HCT116 (cell line): ENCODE data around the gene GKN1. TPM values are rescaled to one million over a fixed set of nuclear protein-coding genes. Genes with fewer than 3 reads are reported as not detected.

Experiments used
- ATAC-seq: fragments of 200-7000 bp; cut with Tn5 transposase; 2 replicates; pipeline ENCODE4 v1.9.1; 2020; ENCODE audit warnings: mild to moderate bottlenecking, moderate library complexity
- BruUV-seq: library from RNA; stranded (reverse); fragments of 400-500 nt; replicated peaks from 2 replicates; lab custom pipeline; 2021; lab: Mats Ljungman, UMichigan
- CTCF ChIA-PET: fragments of 300-600 bp; sonication (Branson Sonifier 250); formaldehyde crosslinking; loops from one replicate; lab custom pipeline; 2021; ENCODE audit warnings: antibody characterized with exemption; lab: Charles Lee
- POLR2A ChIA-PET: fragments of 300-600, 350-600 bp; sonication (Branson Sonifier 250); formaldehyde crosslinking; loops from one replicate; lab custom pipeline; 2021; ENCODE audit warnings: antibody characterized with exemption; lab: Charles Lee
- RAD21 ChIA-PET, 2 experiments: fragments of 300-600 bp; sonication (Branson Sonifier 250); formaldehyde crosslinking; loops; one replicate each; lab custom pipeline; 2023; ENCODE audit warnings: low total read pairs in 2 of 2; ENCODE audit not compliant: uncharacterized antibody in 2 of 2, unreplicated experiment in 2 of 2, low non-redundant PET in 1 of 2; lab: Charles Lee
- DNase-seq: peaks from one replicate; pipeline ENCODE4 v3.0.0-alpha.2; 2010; ENCODE audit warnings: low read depth, low spot score
- H2AFZ ChIP-seq: fragments of 200-600 bp; shearing (Covaris generic), sonication (generic); 2 replicates; pipeline ENCODE4 v1.6.1; 2017; ENCODE audit warnings: low read depth, mixed run types, mixed read lengths, antibody characterized with exemption, low read length; ENCODE audit not compliant: poor library complexity, severe bottlenecking
- H3K27ac ChIP-seq: 2 replicates; pipeline ENCODE4 v1.5.1; 2012; ENCODE audit warnings: low read depth, low read length
- H3K27me3 ChIP-seq: fragments of 200-600 bp; sonication (generic); 2 replicates; pipeline ENCODE4 v1.6.1; 2016; ENCODE audit warnings: mixed run types, low read length, mixed read lengths; ENCODE audit not compliant: insufficient read depth
- H3K36me3 ChIP-seq, 2 experiments: fragments of 200-500 bp in 1 of 2; fragments of 200-600 bp in 1 of 2; sonication (Bioruptor generic) in 1 of 2; sonication (generic) in 1 of 2; 2 replicates each; pipeline versions ENCODE4 v1.5.1 to v1.6.1; 2014 to 2016; ENCODE audit warnings: low read length in 2 of 2, inconsistent platforms in 1 of 2, mixed read lengths in 1 of 2, mixed run types in 1 of 2; ENCODE audit not compliant: insufficient read depth in 2 of 2, control insufficient read depth in 1 of 2
- H3K4me1 ChIP-seq, 2 experiments: fragments of 200-600 bp in 1 of 2; sonication (generic) in 1 of 2; 2 replicates each; pipeline versions ENCODE4 v1.5.1 to v1.6.1; 2012 to 2017; ENCODE audit warnings: low read length in 2 of 2, inconsistent platforms in 1 of 2, mild to moderate bottlenecking in 1 of 2, mixed read lengths in 1 of 2, mixed run types in 1 of 2, moderate library complexity in 1 of 2; ENCODE audit not compliant: insufficient read depth in 2 of 2, control insufficient read depth in 1 of 2
- H3K4me2 ChIP-seq: fragments of 200-600 bp; sonication (generic); 2 replicates; pipeline ENCODE4 v1.6.1; 2017; ENCODE audit warnings: mixed run types, low read length, mixed read lengths
- H3K4me3 ChIP-seq, 2 experiments: fragments of 200-600 bp in 1 of 2; sonication (generic) in 1 of 2; replicated peaks in 1 of 2; 2 replicates each; pipeline ENCODE4 v1.5.1; 2011 to 2016; ENCODE audit warnings: low read length in 2 of 2, control low read depth in 1 of 2, low read depth in 1 of 2, mild to moderate bottlenecking in 1 of 2, mixed read lengths in 1 of 2, mixed run types in 1 of 2
- H3K79me2 ChIP-seq: fragments of 200-600 bp; sonication (generic); 2 replicates; pipeline ENCODE4 v1.6.1; 2017; ENCODE audit warnings: mild to moderate bottlenecking, mixed run types, low read length, moderate library complexity, mixed read lengths; ENCODE audit not compliant: insufficient read depth
- H3K9ac ChIP-seq: fragments of 200-600 bp; sonication (generic); 2 replicates; pipeline ENCODE4 v1.6.1; 2016; ENCODE audit warnings: low read length, mixed read lengths
- H3K9me2 ChIP-seq: fragments of 200-600 bp; sonication (generic), shearing (Covaris generic); 2 replicates; pipeline ENCODE4 v1.6.1; 2017; ENCODE audit warnings: mixed run types, mild to moderate bottlenecking, moderate library complexity; ENCODE audit not compliant: insufficient read depth
- H3K9me3 ChIP-seq, 2 experiments: fragments of 200-500 bp in 1 of 2; fragments of 200-600 bp in 1 of 2; sonication (Bioruptor generic) in 1 of 2; sonication (generic) in 1 of 2; 2 replicates each; pipeline ENCODE4 v1.6.1; 2014 to 2017; ENCODE audit warnings: low read length in 2 of 2, mixed read lengths in 2 of 2, inconsistent platforms in 1 of 2, low read depth in 1 of 2, mild to moderate bottlenecking in 1 of 2, mixed run types in 1 of 2, moderate library complexity in 1 of 2; ENCODE audit not compliant: control insufficient read depth in 1 of 2, insufficient read depth in 1 of 2
- H4K20me1 ChIP-seq: fragments of 200-600 bp; sonication (generic), shearing (Covaris generic); 2 replicates; pipeline ENCODE4 v1.6.1; 2017; ENCODE audit warnings: mixed run types, mild to moderate bottlenecking, moderate library complexity; ENCODE audit not compliant: insufficient read depth
- CBX3 ChIP-seq: IDR thresholded peaks from 2 replicates; pipeline ENCODE4 v1.6.1; 2012; ENCODE audit warnings: low read depth
- CEBPB ChIP-seq: IDR thresholded peaks from 2 replicates; pipeline ENCODE4 v1.6.1; 2012; ENCODE audit warnings: low read depth
- CTCF ChIP-seq, 3 experiments: fragments of 200-600 bp in 1 of 3; sonication (generic) in 1 of 3; IDR thresholded peaks in 2 of 3; conservative IDR thresholded peaks in 1 of 3; 2 replicates each; pipeline ENCODE4 v1.5.1; 2012 to 2017; ENCODE audit warnings: low read depth in 2 of 3, low read length in 2 of 3, antibody characterized with exemption in 1 of 3, borderline replicate concordance in 1 of 3, control low read depth in 1 of 3, mild to moderate bottlenecking in 1 of 3, mixed read lengths in 1 of 3, mixed run types in 1 of 3, moderate library complexity in 1 of 3; ENCODE audit not compliant: insufficient read depth in 1 of 3
- ELF1 ChIP-seq: IDR thresholded peaks from 2 replicates; pipeline ENCODE4 v1.6.1; 2012; ENCODE audit warnings: low read depth, borderline replicate concordance
- EZH2 ChIP-seq: fragments of 200-600 bp; sonication (generic); IDR thresholded peaks from 2 replicates; pipeline ENCODE4 v1.6.1; 2017; ENCODE audit warnings: antibody characterized with exemption, mixed run types
- EZH2phosphoT487 ChIP-seq: fragments of 200-600 bp; IDR thresholded peaks from 2 replicates; pipeline ENCODE4 v1.6.1; 2018; ENCODE audit warnings: antibody characterized with exemption, borderline replicate concordance
- FOSL1 ChIP-seq: IDR thresholded peaks from 2 replicates; pipeline ENCODE4 v1.6.1; 2012; ENCODE audit warnings: low read depth
- MAX ChIP-seq: IDR thresholded peaks from 2 replicates; pipeline ENCODE4 v1.6.1; 2012
- POLR2AphosphoS5 ChIP-seq: IDR thresholded peaks from 2 replicates; pipeline ENCODE4 v1.6.1; 2011; ENCODE audit warnings: mild to moderate bottlenecking, low read depth, low read length, moderate library complexity
- SIN3A ChIP-seq: IDR thresholded peaks from 2 replicates; pipeline ENCODE4 v1.6.1; 2012; ENCODE audit warnings: low read depth
- SP1 ChIP-seq: IDR thresholded peaks from 2 replicates; pipeline ENCODE4 v1.6.1; 2012; ENCODE audit warnings: low read depth
- SRF ChIP-seq: IDR thresholded peaks from 2 replicates; pipeline ENCODE4 v1.6.1; 2012; ENCODE audit warnings: low read depth
- TCF7L2 ChIP-seq: IDR thresholded peaks from 2 replicates; pipeline ENCODE4 v1.7.0; 2011; ENCODE audit warnings: borderline replicate concordance, inconsistent platforms; ENCODE audit not compliant: insufficient read depth, insufficient read length; ENCODE audit errors: extremely low read depth
- YY1 ChIP-seq: IDR thresholded peaks from 2 replicates; pipeline ENCODE4 v1.6.1; 2011; ENCODE audit warnings: low read length, low read depth, moderate library complexity, mild to moderate bottlenecking; ENCODE audit not compliant: insufficient replicate concordance; ENCODE audit errors: extremely low read depth
- ZBTB33 ChIP-seq: IDR thresholded peaks from 2 replicates; pipeline ENCODE4 v1.6.1; 2011; ENCODE audit warnings: mild to moderate bottlenecking, low read length, moderate library complexity; ENCODE audit not compliant: insufficient replicate concordance; ENCODE audit errors: extremely low read depth
- ZFX ChIP-seq: fragments of 450-650 bp; IDR thresholded peaks from 2 replicates; pipeline ENCODE4 v1.6.1; 2017
- intact Hi-C: fragments of 100-400 bp; cut with micrococcal nuclease; formaldehyde crosslinking; loops from 2 replicates; pipeline ENCODE4 v1.10.0; 2022
- total RNA-seq: library from RNA; stranded (reverse); gene quantifications from one replicate; pipeline ENCODE4 v1.2.1, GENCODE V29; 2021; ENCODE audit not compliant: unreplicated experiment

Gene GKN1
- total RNA-seq, 1 experiment from 2014 or later: not detected

- Histone ChIP-seq H3K36me3 (no peaks in the 10 kb centered on the region), H2AFZ (no peak overlapping the region), H3K4me1 (no peaks in the 10 kb centered on the region), H3K4me3 (no peak overlapping the region), H3K9me3 (no peaks in the 10 kb centered on the region), H3K27me3 (no peaks in the 10 kb centered on the region), H3K9ac (no peak overlapping the region), H3K27ac (no peak overlapping the region), H3K4me2 (no peak overlapping the region), H4K20me1 (no peaks in the 10 kb centered on the region), H3K9me2 (no peaks in the 10 kb centered on the region), H3K79me2 (no peaks in the 10 kb centered on the region)
- BruUV-seq: no TSS peak
- no peak for ATAC-seq
- ChIA-PET POLR2A (no interaction called here), RAD21 (no interaction called here), CTCF (no interaction called here)
- no peak for DNase-seq
- intact Hi-C loops: no loop called here
- TF ChIP-seq ELF1 (no peak), TCF7L2 (no peak), FOSL1 (no peak), EZH2 (no peak)
Measured at GRCh38 chr2:68978098-68978497, 3.7 kb downstream of the GKN1 start.

- POLR2A ChIA-PET: no interaction called here
- no peak overlapping the region for H3K4me2 ChIP-seq
- H2AFZ ChIP-seq: no peak overlapping the region
- H3K4me3 ChIP-seq: no peak overlapping the region
- H4K20me1 ChIP-seq: no peaks in the 10 kb centered on the region
- TF ChIP-seq CEBPB (no peak), EZH2phosphoT487 (no peak), SP1 (no peak), MAX (no peak), ZFX (no peak), EZH2 (no peak), CTCF (IDR thresholded peaks at IDR 0.05 in 2 of 3, conservative IDR thresholded peaks at IDR 0.05 in 1 of 3; ENCODE audit: borderline replicate concordance in 1 of 3, insufficient read depth in 1 of 3, low read depth in 2 of 3, low read length in 2 of 3) (no peak), POLR2AphosphoS5 (no peak), YY1 (no peak), FOSL1 (no peak), ZBTB33 (no peak), CBX3 (no peak), SRF (no peak), SIN3A (no peak)
- no TSS peak for BruUV-seq
- CTCF ChIA-PET: no interaction called here
- H3K36me3 ChIP-seq: no peaks in the 10 kb centered on the region
- H3K4me1 ChIP-seq: no peaks in the 10 kb centered on the region
- intact Hi-C loops: no loop called here
- H3K9ac ChIP-seq: no peak overlapping the region
- no peaks in the 10 kb centered on the region for H3K9me2 ChIP-seq
- no peaks in the 10 kb centered on the region for H3K79me2 ChIP-seq
- H3K27me3 ChIP-seq: no peaks in the 10 kb centered on the region
- H3K27ac ChIP-seq: no peak overlapping the region
- no peaks in the 10 kb centered on the region for H3K9me3 ChIP-seq
- DNase-seq (no peak), ATAC-seq (no peak)
- RAD21 ChIA-PET: no interaction called here
Measured at GRCh38 chr2:68980956-68981355, 6.5 kb downstream of the GKN1 start.
